WTC11 (cell line): ENCODE measurements around the gene PDE8B. TPM values are rescaled to one million over a fixed set of nuclear protein-coding genes. Genes with fewer than 3 reads are reported as not detected.

ENCODE experiments used
- ATAC-seq: fragments of 200-7000 bp; cut with Tn5 transposase; 2 replicates; pipeline ENCODE4 v1.10.0; 2021; ENCODE audit warnings: mild to moderate bottlenecking, moderate library complexity
- CTCF ChIA-PET: fragments of 300-600 bp; sonication (Branson Sonifier 250); formaldehyde crosslinking; loops from one replicate; lab custom pipeline; 2021; ENCODE audit warnings: antibody characterized with exemption; lab: Charles Lee
- POLR2A ChIA-PET: fragments of 350-600 bp; sonication (Branson Sonifier 250); formaldehyde crosslinking; loops from one replicate; lab custom pipeline; 2021; ENCODE audit warnings: antibody characterized with exemption; lab: Charles Lee
- DNase-seq: peaks from one replicate; pipeline ENCODE4 v3.0.0; 2021; ENCODE audit warnings: low spot score
- H3K27ac Mint-ChIP-seq: 2 replicates; pipeline ENCODE4 v1.8.0; 2021; ENCODE audit warnings: mixed read lengths
- H3K27me3 Mint-ChIP-seq: 2 replicates; pipeline ENCODE4 v1.8.0; 2021; ENCODE audit warnings: low read depth, mild to moderate bottlenecking, moderate library complexity, mixed read lengths
- H3K36me3 Mint-ChIP-seq: 2 replicates; pipeline ENCODE4 v1.8.0; 2021; ENCODE audit warnings: mixed read lengths
- H3K4me1 Mint-ChIP-seq: 2 replicates; pipeline ENCODE4 v1.8.0; 2022; ENCODE audit warnings: mixed read lengths
- H3K4me3 Mint-ChIP-seq: 2 replicates; pipeline ENCODE4 v1.8.0; 2021; ENCODE audit warnings: mild to moderate bottlenecking, moderate library complexity, mixed read lengths
- H3K9me3 Mint-ChIP-seq: 2 replicates; pipeline ENCODE4 v1.8.0; 2021; ENCODE audit warnings: mixed read lengths
- ARID4B ChIP-seq: sonication (generic); formaldehyde crosslinking; IDR thresholded peaks from 2 replicates; pipeline ENCODE4 v1.8.0; 2023; ENCODE audit warnings: missing genetic modification reagents, mild to moderate bottlenecking, borderline replicate concordance
- ATF6 ChIP-seq: sonication (generic); formaldehyde crosslinking; IDR thresholded peaks from 2 replicates; pipeline ENCODE4 v1.8.1; 2023; ENCODE audit warnings: mild to moderate bottlenecking, missing genetic modification reagents
- CREM ChIP-seq: sonication (generic); formaldehyde crosslinking; IDR thresholded peaks from 2 replicates; pipeline ENCODE4 v1.8.1; 2022; ENCODE audit warnings: mild to moderate bottlenecking, missing genetic modification reagents, moderate library complexity
- FOXK1 ChIP-seq: sonication (generic); formaldehyde crosslinking; IDR thresholded peaks from 2 replicates; pipeline ENCODE4 v1.8.0; 2022; ENCODE audit warnings: mild to moderate bottlenecking, moderate library complexity, missing genetic modification reagents
- FOXP4 ChIP-seq: sonication (generic); formaldehyde crosslinking; IDR thresholded peaks from 2 replicates; pipeline ENCODE4 v1.8.0; 2022; ENCODE audit warnings: mild to moderate bottlenecking, missing genetic modification reagents
- JAZF1 ChIP-seq: fragments of 250-450 bp; sonication (Bioruptor Pico); IDR thresholded peaks from 2 replicates; pipeline ENCODE4 v1.9.0; 2021; ENCODE audit warnings: moderate library complexity, mild to moderate bottlenecking, inconsistent platforms
- MLX ChIP-seq: sonication (generic); formaldehyde crosslinking; IDR thresholded peaks from 2 replicates; pipeline ENCODE4 v1.8.1; 2023; ENCODE audit warnings: mild to moderate bottlenecking, missing genetic modification reagents, moderate library complexity
- MXD4 ChIP-seq: fragments of 250-450 bp; sonication (Bioruptor Pico); IDR thresholded peaks from 2 replicates; pipeline ENCODE4 v1.8.0; 2021; ENCODE audit warnings: mild to moderate bottlenecking, moderate library complexity, borderline replicate concordance
- NFYB ChIP-seq: sonication (generic); formaldehyde crosslinking; conservative IDR thresholded peaks from 2 replicates; pipeline ENCODE4 v1.8.0; 2022; ENCODE audit warnings: low read depth, missing genetic modification reagents
- RELA ChIP-seq: sonication (generic); formaldehyde crosslinking; IDR thresholded peaks from 2 replicates; pipeline ENCODE4 v1.8.1; 2022; ENCODE audit warnings: missing genetic modification reagents, mild to moderate bottlenecking, borderline replicate concordance
- SMAD4 ChIP-seq: sonication (generic); formaldehyde crosslinking; IDR thresholded peaks from 2 replicates; pipeline ENCODE4 v1.8.0; 2022; ENCODE audit warnings: mild to moderate bottlenecking, missing genetic modification reagents
- TCF7 ChIP-seq: sonication (generic); formaldehyde crosslinking; IDR thresholded peaks from 2 replicates; pipeline ENCODE4 v1.8.0; 2022; ENCODE audit warnings: mild to moderate bottlenecking, low read depth, missing genetic modification reagents, moderate library complexity
- ZBTB21 ChIP-seq: sonication (generic); formaldehyde crosslinking; IDR thresholded peaks from 2 replicates; pipeline ENCODE4 v1.8.1; 2023; ENCODE audit warnings: mild to moderate bottlenecking, missing genetic modification reagents, borderline replicate concordance
- ZBTB43 ChIP-seq: sonication (generic); formaldehyde crosslinking; IDR thresholded peaks from 2 replicates; pipeline ENCODE4 v1.8.1; 2023; ENCODE audit warnings: mild to moderate bottlenecking, missing genetic modification reagents
- ZNF121 ChIP-seq: sonication (generic); formaldehyde crosslinking; IDR thresholded peaks from 2 replicates; pipeline ENCODE4 v1.8.0; 2023; ENCODE audit warnings: missing genetic modification reagents
- ZNF138 ChIP-seq: sonication (generic); formaldehyde crosslinking; conservative IDR thresholded peaks from 2 replicates; pipeline ENCODE4 v1.8.1; 2022; ENCODE audit warnings: mild to moderate bottlenecking, moderate library complexity, missing genetic modification reagents
- ZNF263 ChIP-seq: sonication (generic); formaldehyde crosslinking; IDR thresholded peaks from 2 replicates; pipeline ENCODE4 v1.8.1; 2022; ENCODE audit warnings: low read depth, mild to moderate bottlenecking, moderate library complexity, missing genetic modification reagents
- ZNF416 ChIP-seq: fragments of 250-450 bp; sonication (Bioruptor Pico); IDR thresholded peaks from 2 replicates; pipeline ENCODE4 v1.9.0; 2021; ENCODE audit warnings: mild to moderate bottlenecking, inconsistent platforms
- ZNF671 ChIP-seq: fragments of 250-450 bp; sonication (Bioruptor Pico); IDR thresholded peaks from 2 replicates; pipeline ENCODE4 v1.8.0; 2021; ENCODE audit warnings: mild to moderate bottlenecking
- total RNA-seq: library from RNA; stranded (reverse); gene quantifications from 3 replicates; pipeline ENCODE4 v1.2.3, GENCODE V29; 2021
- TF ChIP-seq, protein P1 (sequence below): sonication (generic); formaldehyde crosslinking; IDR thresholded peaks from 2 replicates; pipeline ENCODE4 v1.8.1; 2022; ENCODE audit warnings: mild to moderate bottlenecking, missing genetic modification reagents, moderate library complexity, borderline replicate concordance
- TF ChIP-seq, protein P2 (sequence below): sonication (generic); formaldehyde crosslinking; IDR thresholded peaks from 2 replicates; pipeline ENCODE4 v1.8.0; 2022; ENCODE audit warnings: mild to moderate bottlenecking, missing genetic modification reagents
- TF ChIP-seq, protein P3 (sequence below): fragments of 250-450 bp; sonication (Bioruptor Pico); IDR thresholded peaks from 2 replicates; pipeline ENCODE4 v1.8.0; 2021; ENCODE audit warnings: mild to moderate bottlenecking

The PDE8B gene
- total RNA-seq, 1 experiment from 2014 or later, result 0.31 TPM

- TF ChIP-seq ZBTB43 (CRISPR knock-in tag), result no peak
- no peak for TF ChIP-seq ZNF138
- TF ChIP-seq ARID4B (CRISPR knock-in tag), result no peak
- no peak for TF ChIP-seq ZNF263 (CRISPR knock-in tag)
- TF ChIP-seq ZNF121, result no peak
- TF ChIP-seq JAZF1 (CRISPR knock-in tag), result no peak
- TF ChIP-seq, protein P1, sequence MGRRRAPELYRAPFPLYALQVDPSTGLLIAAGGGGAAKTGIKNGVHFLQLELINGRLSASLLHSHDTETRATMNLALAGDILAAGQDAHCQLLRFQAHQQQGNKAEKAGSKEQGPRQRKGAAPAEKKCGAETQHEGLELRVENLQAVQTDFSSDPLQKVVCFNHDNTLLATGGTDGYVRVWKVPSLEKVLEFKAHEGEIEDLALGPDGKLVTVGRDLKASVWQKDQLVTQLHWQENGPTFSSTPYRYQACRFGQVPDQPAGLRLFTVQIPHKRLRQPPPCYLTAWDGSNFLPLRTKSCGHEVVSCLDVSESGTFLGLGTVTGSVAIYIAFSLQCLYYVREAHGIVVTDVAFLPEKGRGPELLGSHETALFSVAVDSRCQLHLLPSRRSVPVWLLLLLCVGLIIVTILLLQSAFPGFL, result no peak
- no peak for TF ChIP-seq MXD4
Measured at GRCh38 chr5:77444356-77444755, 233.9 kb downstream of the PDE8B start (continued).

DNA sequence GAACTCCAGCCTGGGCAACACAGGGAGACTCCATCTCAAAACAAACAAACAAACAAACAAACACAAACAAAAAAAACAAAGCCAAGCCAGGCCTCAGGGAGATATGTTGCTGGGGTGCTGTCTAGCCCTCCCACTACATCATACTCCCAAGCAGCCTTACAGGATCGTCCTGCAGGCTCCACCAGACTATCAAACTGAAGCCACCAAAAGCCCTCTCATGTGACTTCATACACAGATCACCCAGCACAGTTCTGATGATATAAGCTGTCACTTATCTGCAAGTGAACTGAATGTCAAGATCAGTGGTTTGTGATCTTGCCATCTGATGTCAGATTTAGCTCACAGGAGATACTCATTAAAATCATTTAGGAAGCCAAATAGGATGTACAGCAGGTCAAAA, 238.4 kb downstream of the PDE8B start:
- TF ChIP-seq, protein P2, sequence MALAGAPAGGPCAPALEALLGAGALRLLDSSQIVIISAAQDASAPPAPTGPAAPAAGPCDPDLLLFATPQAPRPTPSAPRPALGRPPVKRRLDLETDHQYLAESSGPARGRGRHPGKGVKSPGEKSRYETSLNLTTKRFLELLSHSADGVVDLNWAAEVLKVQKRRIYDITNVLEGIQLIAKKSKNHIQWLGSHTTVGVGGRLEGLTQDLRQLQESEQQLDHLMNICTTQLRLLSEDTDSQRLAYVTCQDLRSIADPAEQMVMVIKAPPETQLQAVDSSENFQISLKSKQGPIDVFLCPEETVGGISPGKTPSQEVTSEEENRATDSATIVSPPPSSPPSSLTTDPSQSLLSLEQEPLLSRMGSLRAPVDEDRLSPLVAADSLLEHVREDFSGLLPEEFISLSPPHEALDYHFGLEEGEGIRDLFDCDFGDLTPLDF (CRISPR knock-in tag), result no peak
- TF ChIP-seq SMAD4 (no peak), TCF7 (CRISPR knock-in tag) (no peak), RELA (no peak), ATF6 (CRISPR knock-in tag) (no peak), ZNF416 (CRISPR knock-in tag) (no peak), ZBTB21 (CRISPR knock-in tag) (no peak), NFYB (CRISPR knock-in tag) (no peak), ZNF671 (no peak), FOXK1 (CRISPR knock-in tag) (no peak), FOXP4 (CRISPR knock-in tag) (no peak), MLX (CRISPR knock-in tag) (no peak), CREM (CRISPR knock-in tag) (no peak)
- TF ChIP-seq, protein P3, sequence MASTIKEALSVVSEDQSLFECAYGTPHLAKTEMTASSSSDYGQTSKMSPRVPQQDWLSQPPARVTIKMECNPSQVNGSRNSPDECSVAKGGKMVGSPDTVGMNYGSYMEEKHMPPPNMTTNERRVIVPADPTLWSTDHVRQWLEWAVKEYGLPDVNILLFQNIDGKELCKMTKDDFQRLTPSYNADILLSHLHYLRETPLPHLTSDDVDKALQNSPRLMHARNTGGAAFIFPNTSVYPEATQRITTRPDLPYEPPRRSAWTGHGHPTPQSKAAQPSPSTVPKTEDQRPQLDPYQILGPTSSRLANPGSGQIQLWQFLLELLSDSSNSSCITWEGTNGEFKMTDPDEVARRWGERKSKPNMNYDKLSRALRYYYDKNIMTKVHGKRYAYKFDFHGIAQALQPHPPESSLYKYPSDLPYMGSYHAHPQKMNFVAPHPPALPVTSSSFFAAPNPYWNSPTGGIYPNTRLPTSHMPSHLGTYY (CRISPR knock-in tag), result no peak
- no peak overlapping the region for H3K4me3 Mint-ChIP-seq
- peaks cover 23% of the 10 kb centered on the region for H3K36me3 Mint-ChIP-seq
- ATAC-seq, result no peak
- ChIA-PET CTCF (no interaction called here), POLR2A (no interaction called here)
- H3K27ac Mint-ChIP-seq, result no peak overlapping the region
- no peak for DNase-seq
- no peaks in the 10 kb centered on the region for H3K27me3 Mint-ChIP-seq
- peaks cover 5% of the 10 kb centered on the region for H3K9me3 Mint-ChIP-seq
- no peaks in the 10 kb centered on the region for H3K4me1 Mint-ChIP-seq
